ENCODE measurements around the gene PCDHGC4.

GRCh38 chr5:141479776-141480175, 5.1 kb upstream of the PCDHGC4 start:
- TF ChIP-seq POLR2A (IDR thresholded peaks at IDR 0.05; ENCODE audit: low read length) = no peak
- TF ChIP-seq GATA1 (IDR thresholded peaks at IDR 0.05; ENCODE audit: low read depth, low read length) = no peak
